PC-9 (cell line): Measurements from ENCODE around the gene DPY19L3.

Source experiments
- CTCF ChIP-seq: fragments of 200-600 bp; sonication (generic); conservative IDR thresholded peaks from 2 replicates; pipeline ENCODE4 v1.6.1; 2017; ENCODE audit warnings: mixed run types, antibody characterized with exemption, mild to moderate bottlenecking, moderate library complexity
- EZH2 ChIP-seq: fragments of 200-600 bp; sonication (generic); IDR thresholded peaks from 2 replicates; pipeline ENCODE4 v1.8.0; 2017; ENCODE audit warnings: antibody characterized with exemption, low read depth

DNA sequence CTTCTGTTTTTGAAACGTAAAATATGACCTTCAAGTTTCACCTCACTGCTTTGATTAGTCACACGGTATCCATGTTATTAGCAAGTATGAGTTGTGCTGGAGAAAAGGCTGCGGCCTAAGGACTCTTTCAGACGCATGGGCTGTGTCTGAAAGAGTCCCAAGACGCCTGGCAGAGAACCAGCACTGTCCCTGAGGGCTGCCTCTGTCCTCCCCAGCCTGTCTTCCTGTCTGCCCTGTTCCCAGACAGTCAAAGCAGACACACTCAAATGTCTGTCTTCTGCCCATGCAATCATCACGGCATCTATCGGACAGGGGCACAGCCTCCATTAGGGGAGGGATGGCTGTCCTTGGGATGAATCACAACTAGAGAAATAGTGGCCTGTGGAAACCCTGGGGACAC lies 65.5 kb downstream of the DPY19L3 start:
- TF ChIP-seq CTCF = no peak
- no peak for TF ChIP-seq EZH2
